DND-41 (cell line): Measurements from ENCODE around the gene BRCA2.

Experiments
- ATAC-seq: fragments of 200-7000 bp; cut with Tn5 transposase; 3 replicates; pipeline ENCODE4 v1.9.1; 2021; ENCODE audit warnings: low read depth; ENCODE audit not compliant: insufficient read depth
- DNase-seq: peaks from one replicate; pipeline ENCODE4 v3.0.0-alpha.2; 2020
- H2AFZ ChIP-seq: 2 replicates; pipeline ENCODE4 v1.6.0; 2012; ENCODE audit warnings: low read depth, low read length
- H3K27ac ChIP-seq: 2 replicates; pipeline ENCODE4 v1.5.1; 2012; ENCODE audit warnings: low read length, inconsistent platforms
- H3K27me3 ChIP-seq: fragments of 200-600 bp; sonication (generic); 2 replicates; pipeline ENCODE4 v1.6.0; 2012; ENCODE audit warnings: low read length, mild to moderate bottlenecking, inconsistent platforms; ENCODE audit not compliant: insufficient read depth, poor library complexity
- H3K36me3 ChIP-seq: 2 replicates; pipeline ENCODE4 v1.5.1; 2012; ENCODE audit warnings: low read length, inconsistent platforms; ENCODE audit not compliant: insufficient read depth
- H3K4me1 ChIP-seq: 2 replicates; pipeline ENCODE4 v1.5.1; 2012; ENCODE audit warnings: mild to moderate bottlenecking, low read length; ENCODE audit not compliant: insufficient read depth
- H3K4me2 ChIP-seq: 2 replicates; pipeline ENCODE4 v1.6.0; 2012; ENCODE audit warnings: mild to moderate bottlenecking, moderate library complexity, low read length, inconsistent platforms; ENCODE audit not compliant: insufficient read depth
- H3K4me3 ChIP-seq, 2 experiments: fragments of 200-600 bp in 1 of 2; shearing (Covaris generic) in 1 of 2; 2 replicates each; pipeline ENCODE4 v1.5.1; 2012 to 2016; ENCODE audit warnings: inconsistent platforms in 2 of 2, low read length in 2 of 2, mild to moderate bottlenecking in 2 of 2, low read depth in 1 of 2, moderate library complexity in 1 of 2
- H3K79me2 ChIP-seq: 2 replicates; pipeline ENCODE4 v1.6.0; 2012; ENCODE audit warnings: low read length, inconsistent platforms; ENCODE audit not compliant: insufficient read depth
- H3K9ac ChIP-seq: 2 replicates; pipeline ENCODE4 v1.6.0; 2012; ENCODE audit warnings: low read depth, mild to moderate bottlenecking, inconsistent platforms, low read length, moderate library complexity
- H3K9me3 ChIP-seq: 2 replicates; pipeline ENCODE4 v1.5.1; 2012; ENCODE audit warnings: low read length, moderate library complexity, mild to moderate bottlenecking, inconsistent platforms; ENCODE audit not compliant: insufficient read depth, severe bottlenecking
- H4K20me1 ChIP-seq: 2 replicates; pipeline ENCODE4 v1.6.0; 2012; ENCODE audit warnings: low read length; ENCODE audit not compliant: insufficient read depth
- CTCF ChIP-seq: IDR thresholded peaks from 2 replicates; pipeline ENCODE4 v1.5.1; 2012; ENCODE audit warnings: borderline replicate concordance, low read length, moderate library complexity, mild to moderate bottlenecking; ENCODE audit not compliant: poor library complexity, severe bottlenecking; ENCODE audit errors: extremely low read depth
- EZH2 ChIP-seq: IDR thresholded peaks from 3 replicates; pipeline ENCODE4 v1.6.1; 2012; ENCODE audit warnings: borderline replicate concordance, low read depth, mild to moderate bottlenecking, moderate library complexity, low read length, inconsistent platforms; ENCODE audit not compliant: severe bottlenecking

The BRCA2 gene

GRCh38 chr13:32390048-32390447 lies 74.7 kb downstream of the BRCA2 start:
- H3K27me3 ChIP-seq: no peaks in the 10 kb centered on the region
- ATAC-seq (peak; percentile 86), DNase-seq (no peak)
- H3K9me3 ChIP-seq: no peaks in the 10 kb centered on the region
- H3K36me3 ChIP-seq: peaks cover 49% of the 10 kb centered on the region
- peaks cover 8% of the 10 kb centered on the region for H3K4me1 ChIP-seq
- TF ChIP-seq CTCF (no peak), EZH2 (no peak)
- H4K20me1 ChIP-seq: no peaks in the 10 kb centered on the region
- no peak overlapping the region for H3K4me3 ChIP-seq
- no peak overlapping the region for H3K9ac ChIP-seq
- no peak overlapping the region for H3K27ac ChIP-seq
- H2AFZ ChIP-seq: no peak overlapping the region
- no peaks in the 10 kb centered on the region for H3K79me2 ChIP-seq
- H3K4me2 ChIP-seq: no peak overlapping the region

GRCh38 chr13:32390484-32390883 lies 75.2 kb downstream of the BRCA2 start:
- Histone ChIP-seq H2AFZ (no peak overlapping the region), H3K4me2 (no peak overlapping the region), H3K36me3 (peaks cover 49% of the 10 kb centered on the region), H3K4me3 (no peak overlapping the region), H3K4me1 (peaks cover 8% of the 10 kb centered on the region), H3K9ac (no peak overlapping the region), H3K27ac (no peak overlapping the region), H3K9me3 (no peaks in the 10 kb centered on the region), H4K20me1 (no peaks in the 10 kb centered on the region), H3K27me3 (no peaks in the 10 kb centered on the region), H3K79me2 (no peaks in the 10 kb centered on the region)
- TF ChIP-seq EZH2 (no peak), CTCF (no peak)
- DNase-seq (no peak), ATAC-seq (no peak)

GRCh38 chr13:32391101-32391619 lies 75.9 kb downstream of the BRCA2 start:
- H3K4me1 ChIP-seq: peaks cover 8% of the 10 kb centered on the region
- H3K9ac ChIP-seq: no peak overlapping the region
- peaks cover 48% of the 10 kb centered on the region for H3K36me3 ChIP-seq
- no peak overlapping the region for H3K27ac ChIP-seq
- H3K27me3 ChIP-seq: no peaks in the 10 kb centered on the region
- H3K9me3 ChIP-seq: no peaks in the 10 kb centered on the region
- TF ChIP-seq CTCF (no peak), EZH2 (no peak)
- no peak for ATAC-seq
- no peaks in the 10 kb centered on the region for H3K79me2 ChIP-seq
- no peak overlapping the region for H3K4me2 ChIP-seq
- H4K20me1 ChIP-seq: no peaks in the 10 kb centered on the region
- H2AFZ ChIP-seq: no peak overlapping the region
- DNase-seq: no peak
- H3K4me3 ChIP-seq: no peak overlapping the region

GRCh38 chr13:32403108-32403507 lies 87.8 kb downstream of the BRCA2 start:
- Histone ChIP-seq H3K79me2 (no peaks in the 10 kb centered on the region), H3K4me1 (no peaks in the 10 kb centered on the region), H3K36me3 (peaks cover 72% of the 10 kb centered on the region), H3K4me2 (no peak overlapping the region), H2AFZ (no peak overlapping the region), H3K9ac (no peak overlapping the region), H3K27me3 (no peaks in the 10 kb centered on the region), H3K27ac (no peak overlapping the region), H3K9me3 (no peaks in the 10 kb centered on the region), H3K4me3 (no peak overlapping the region), H4K20me1 (no peaks in the 10 kb centered on the region)
- no peak for DNase-seq
- no peak for ATAC-seq
- no peak for TF ChIP-seq EZH2
- TF ChIP-seq CTCF: no peak
